ENCODE data around the gene C8A. TPM values are rescaled to one million over a fixed set of nuclear protein-coding genes. Genes with fewer than 3 reads are reported as not detected.
A peak's percentile ranks its signal among the peaks of the same experiment; 100 is the strongest.

C8A gene
- total RNA-seq, 1 donor = not detected

GRCh38 chr1:56933161-56933560 lies 78.6 kb downstream of the C8A start:
- no peak overlapping the region for H3K4me3 ChIP-seq (ENCODE audit: low read depth, low read length)
- no peak for TF ChIP-seq CTCF (IDR thresholded peaks at IDR 0.05; ENCODE audit: insufficient read depth, low read length)
- no peak for DNase-seq (ENCODE audit: low read depth)

- DNase-seq (ENCODE audit: low read depth) = no peak
- H3K4me3 ChIP-seq (ENCODE audit: low read depth, low read length) = no peak overlapping the region
- TF ChIP-seq CTCF (IDR thresholded peaks at IDR 0.05; ENCODE audit: insufficient read depth, low read length) = no peak
Observed at GRCh38 chr1:56933606-56934005, 79.0 kb downstream of the C8A start.

- peak; percentile 81 for DNase-seq (ENCODE audit: low read depth)
- TF ChIP-seq CTCF (IDR thresholded peaks at IDR 0.05; ENCODE audit: insufficient read depth, low read length) = no peak
- H3K4me3 ChIP-seq (ENCODE audit: low read depth, low read length) = no peak overlapping the region
Observed at GRCh38 chr1:56934430-56935060, 79.9 kb downstream of the C8A start.

GRCh38 chr1:56938646-56939045 lies 84.0 kb downstream of the C8A start:
- H3K4me3 ChIP-seq (ENCODE audit: low read depth, low read length) = no peak overlapping the region
- no peak for DNase-seq (ENCODE audit: low read depth)

GRCh38 chr1:56939209-56939608 lies 84.6 kb downstream of the C8A start:
- DNase-seq (ENCODE audit: low read depth) = no peak
- H3K4me3 ChIP-seq (ENCODE audit: low read depth, low read length) = no peak overlapping the region
- no peak for TF ChIP-seq CTCF (IDR thresholded peaks at IDR 0.05; ENCODE audit: insufficient read depth, low read length)

More at GRCh38 chr1:56938646-56939045, 84.0 kb downstream of the C8A start:
- no peak for TF ChIP-seq CTCF (IDR thresholded peaks at IDR 0.05; ENCODE audit: insufficient read depth, low read length)

- no peak for TF ChIP-seq CTCF (IDR thresholded peaks at IDR 0.05; ENCODE audit: insufficient read depth, low read length)
- no peak overlapping the region for H3K4me3 ChIP-seq (ENCODE audit: low read depth, low read length)
- DNase-seq (ENCODE audit: low read depth) = no peak
Observed at GRCh38 chr1:56940039-56940438, 85.4 kb downstream of the C8A start.
